Tongue (tissue), 2 donors: ENCODE data around the gene CCDC154. TPM values are rescaled to one million over a fixed set of nuclear protein-coding genes. Genes with fewer than 3 reads are reported as not detected.
"Not testable (repeated sequence)": the region's sequence is repeated elsewhere in the genome, so short reads cannot be mapped to it uniquely, and the experiment has no call there.

Source experiments
- DNase-seq: peaks from one replicate; pipeline ENCODE4 v3.0.0-alpha.2; 2015
- total RNA-seq: library from RNA; depleted of rRNA; stranded (reverse); fragments of >200 nt; gene quantifications from one replicate; pipeline ENCODE4 v1.2.3, GENCODE V29; 2014

CCDC154 gene
- total RNA-seq, 1 donor from 2014 or later, result 0.51 TPM

GRCh38 chr16:1455190-1456171 lies 11.1 kb upstream of the CCDC154 start:
- DNase-seq, result no peak

DNA sequence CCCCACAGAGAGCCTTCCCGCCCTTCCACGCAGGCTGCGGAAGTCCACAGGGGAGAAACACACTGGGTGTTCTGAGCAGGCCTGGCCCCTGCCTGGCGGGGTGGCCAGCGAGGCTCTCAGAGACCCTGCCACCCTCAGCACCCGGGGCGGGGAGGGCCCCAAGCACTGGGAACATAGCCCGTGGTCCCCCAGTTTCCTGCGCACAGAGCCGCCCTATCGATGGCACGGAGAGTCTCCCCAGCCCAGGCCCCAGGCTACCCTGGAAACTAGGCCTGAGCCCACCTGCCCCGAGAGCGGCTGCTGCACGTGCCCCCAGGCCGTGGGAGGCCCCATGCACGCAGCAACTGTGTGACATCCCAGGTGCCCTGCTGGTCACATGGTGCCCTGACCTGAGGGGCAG lies 10.2 kb upstream of the CCDC154 start:
- DNase-seq, result no peak

DNA sequence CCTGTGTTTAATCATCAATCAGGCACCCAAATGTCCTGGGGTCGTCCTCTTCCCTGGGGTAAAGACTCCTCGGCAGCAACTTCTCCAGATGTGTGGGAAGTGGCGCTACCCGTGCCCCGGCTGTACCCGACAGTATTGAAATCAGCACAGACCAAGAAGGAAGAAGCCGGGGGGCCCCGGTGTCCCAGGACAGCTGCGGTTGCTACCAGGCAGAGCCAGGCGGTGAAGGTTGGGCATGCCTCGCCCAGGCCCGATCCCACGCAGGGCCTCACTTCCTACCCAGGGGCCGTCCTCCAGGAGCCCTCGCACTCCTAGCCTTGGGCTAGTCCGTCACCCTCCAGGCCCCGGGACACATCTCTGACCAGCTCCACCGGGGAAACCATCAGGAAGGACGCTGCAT lies 9.0 kb upstream of the CCDC154 start:
- DNase-seq, result no peak

- DNase-seq, result no peak
Measured at GRCh38 chr16:1452530-1452929, 8.2 kb upstream of the CCDC154 start.

GRCh38 chr16:1451702-1452392 lies 7.5 kb upstream of the CCDC154 start:
- DNase-seq, result no peak

GRCh38 chr16:1450841-1451240 lies 6.5 kb upstream of the CCDC154 start:
- DNase-seq, result no peak

GRCh38 chr16:1450218-1450617 lies 5.9 kb upstream of the CCDC154 start:
- no peak for DNase-seq

- DNase-seq, result no peak
Measured at GRCh38 chr16:1449201-1449788, 4.9 kb upstream of the CCDC154 start.

- DNase-seq, result no peak
Measured at GRCh38 chr16:1448536-1449116, 4.3 kb upstream of the CCDC154 start.

- no peak for DNase-seq
Measured at GRCh38 chr16:1447965-1448364, 3.6 kb upstream of the CCDC154 start.

DNA sequence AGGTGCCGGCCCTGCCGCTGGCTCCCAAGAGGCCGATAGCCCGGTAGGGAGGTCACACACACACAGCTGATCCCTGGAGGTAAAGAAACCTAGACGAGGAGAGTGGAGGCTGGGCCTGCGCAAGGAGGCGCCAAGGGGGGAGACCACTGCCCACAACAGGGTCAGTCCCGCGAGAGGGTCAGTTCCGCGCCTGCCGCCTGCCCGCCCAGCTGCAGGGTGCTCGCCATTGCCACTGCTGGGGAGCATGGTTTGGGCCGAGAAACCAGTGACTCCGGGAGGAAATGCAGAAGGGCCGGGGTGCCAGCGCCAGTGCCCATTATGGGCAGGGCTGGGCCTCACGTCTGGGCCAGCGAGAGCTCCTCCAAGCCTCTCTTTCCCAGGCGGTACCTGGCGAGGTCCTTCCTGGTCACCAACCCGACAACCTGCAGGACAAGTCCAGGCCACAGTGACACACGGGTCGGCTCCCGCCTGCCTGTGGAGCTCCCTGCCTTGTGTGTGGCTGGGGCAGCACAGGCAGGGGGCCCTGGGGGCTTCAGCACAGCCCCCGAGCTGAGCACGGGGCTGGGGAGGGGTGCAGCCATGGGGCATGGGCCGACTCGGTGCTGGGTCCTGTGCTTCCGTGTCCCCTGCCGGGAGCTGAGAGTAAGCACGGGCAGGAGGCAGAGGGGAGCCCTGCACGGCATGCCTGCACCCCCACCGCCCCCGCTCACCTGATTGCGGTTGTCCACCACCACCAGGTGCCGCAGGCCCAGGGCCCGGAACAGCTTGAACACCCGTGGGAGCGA lies 2.1 kb upstream of the CCDC154 start:
- DNase-seq, result no peak

- DNase-seq, result no peak
Measured at GRCh38 chr16:1445518-1446203, 1.3 kb upstream of the CCDC154 start.

GRCh38 chr16:1444730-1445517 lies 568 bp upstream of the CCDC154 start:
- DNase-seq, result no peak

DNA sequence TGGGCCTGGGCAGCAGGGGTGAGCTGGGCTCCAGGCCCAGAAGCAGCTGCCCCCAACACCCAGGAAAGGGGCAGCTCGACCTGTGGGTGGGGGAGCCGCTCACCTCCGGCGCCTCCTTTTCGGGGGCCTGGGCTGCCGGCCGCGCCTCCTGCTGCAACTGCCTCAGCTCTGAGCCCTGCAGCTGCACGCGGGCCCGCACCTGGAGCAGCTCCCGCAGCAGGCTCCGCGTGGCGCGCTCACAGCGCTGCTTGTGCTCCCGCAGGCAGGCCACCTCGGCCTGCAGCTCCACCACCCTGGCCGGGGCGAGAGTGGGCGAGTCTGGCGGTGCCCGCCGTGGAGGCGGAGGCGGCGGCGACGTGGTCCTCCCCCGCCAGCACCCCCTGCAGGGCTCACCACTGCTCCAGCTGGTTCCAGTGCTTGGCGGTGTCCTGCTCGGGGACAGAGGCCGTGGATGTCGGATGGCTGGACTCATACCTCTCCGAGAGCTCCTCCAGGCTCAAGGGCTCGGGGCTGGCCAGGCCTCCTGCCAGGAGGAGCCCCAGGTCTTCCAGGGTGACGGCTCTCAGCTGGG lies 868 bp downstream of the CCDC154 start:
- no peak for DNase-seq

- no peak for DNase-seq
Measured at GRCh38 chr16:1442697-1443096, 1.7 kb downstream of the CCDC154 start.

DNA sequence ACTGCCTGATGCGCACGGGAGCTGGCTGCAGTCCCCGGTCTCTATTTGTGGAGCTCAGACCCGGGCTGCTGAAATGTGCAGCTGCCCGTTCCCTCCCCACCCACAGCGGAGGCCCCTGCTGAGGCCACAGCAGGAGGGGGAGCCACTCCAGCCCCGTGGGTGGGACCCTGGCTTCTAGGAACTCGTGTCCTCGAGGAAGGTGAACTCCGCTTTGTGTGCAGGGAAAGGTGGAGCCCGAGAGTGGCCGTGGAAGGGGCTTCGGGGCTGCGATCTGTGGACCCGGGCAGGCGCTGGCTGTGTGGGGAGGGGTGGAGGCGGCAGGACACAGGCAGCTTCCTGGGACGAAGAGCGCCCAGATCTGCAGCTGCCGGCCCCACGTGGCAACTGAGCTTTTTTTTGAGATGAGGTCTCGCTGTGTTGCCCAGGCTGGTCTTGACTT lies 2.9 kb downstream of the CCDC154 start:
- DNase-seq, result peak; percentile 32

DNA sequence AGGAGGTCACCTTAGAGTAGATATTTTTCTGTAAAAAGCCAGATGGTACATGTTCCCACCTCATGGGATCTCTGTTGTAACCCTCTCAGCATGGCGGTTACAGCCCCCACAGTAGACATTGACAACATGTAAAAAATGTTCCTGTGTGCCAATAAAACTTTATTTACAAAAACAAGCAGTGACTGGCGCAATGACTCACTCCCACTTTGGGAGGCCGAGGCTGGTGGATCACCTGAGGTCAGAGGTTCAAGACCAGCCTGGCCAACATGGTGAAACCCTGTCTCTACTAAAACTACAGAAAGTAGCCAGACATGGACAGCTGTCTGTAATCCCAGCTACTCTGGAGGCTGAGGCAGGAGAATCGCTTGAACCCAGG lies 4.7 kb downstream of the CCDC154 start:
- DNase-seq, result not testable (repeated sequence)

GRCh38 chr16:1439058-1439698 lies 5.2 kb downstream of the CCDC154 start:
- DNase-seq, result no peak
